Left renal cortex interstitium (tissue), 4 donors: ENCODE results near the gene C1orf21. TPM values are rescaled to one million over a fixed set of nuclear protein-coding genes. Genes with fewer than 3 reads are reported as not detected.

ENCODE experiments used
- DNase-seq, 4 donors: peaks; one replicate each; pipeline ENCODE4 v3.0.0-alpha.2; 2013; ENCODE audit warnings: low read depth in 4 of 4, low spot score in 2 of 4, missing footprints in 1 of 4
- polyA plus RNA-seq, 4 donors: library from polyadenylated mRNA; unstranded; fragments of 120-200 nt; gene quantifications; one replicate each; pipeline ENCODE4 v1.2.1, GENCODE V29; 2013; ENCODE audit not compliant: insufficient read length in 4 of 4

C1orf21 gene
- polyA plus RNA-seq, 4 donors, result 30.5 to 39.6 (median 34.7) TPM

- no peak for DNase-seq
These were observed 286.5 kb downstream of the C1orf21 start for GRCh38 chr1:184673305-184673704.

- no peak for DNase-seq
These were observed 290.5 kb downstream of the C1orf21 start for GRCh38 chr1:184677344-184677743.
